Loucy (cell line): ENCODE results near the gene COL23A1.

Source experiments
- H2AFZ ChIP-seq: fragments of 200-600 bp; sonication (generic); 2 replicates; pipeline ENCODE4 v1.6.0; 2016; ENCODE audit warnings: antibody characterized with exemption, mild to moderate bottlenecking, low read length, moderate library complexity
- H3F3A ChIP-seq: fragments of 200-600 bp; 2 replicates; pipeline ENCODE4 v1.6.0; 2016; ENCODE audit warnings: antibody characterized with exemption, low read depth, mild to moderate bottlenecking
- H3K27me3 ChIP-seq: fragments of 200-600 bp; sonication (generic); 2 replicates; pipeline ENCODE4 v1.6.1; 2014; ENCODE audit warnings: low read length, mild to moderate bottlenecking; ENCODE audit not compliant: insufficient read depth, poor library complexity, severe bottlenecking
- H3K36me3 ChIP-seq: fragments of 200-600 bp; sonication (generic); 2 replicates; pipeline ENCODE4 v1.6.1; 2016; ENCODE audit warnings: low read length; ENCODE audit not compliant: insufficient read depth
- H3K4me1 ChIP-seq: fragments of 200-600 bp; sonication (generic); 2 replicates; pipeline ENCODE4 v1.5.1; 2014; ENCODE audit warnings: low read length, mild to moderate bottlenecking; ENCODE audit not compliant: insufficient read depth, poor library complexity, severe bottlenecking
- H3K4me2 ChIP-seq: fragments of 200-600 bp; sonication (generic); 2 replicates; pipeline ENCODE4 v1.6.0; 2014; ENCODE audit warnings: antibody characterized with exemption, low read length, low read depth, mild to moderate bottlenecking; ENCODE audit not compliant: poor library complexity, severe bottlenecking
- H3K4me3 ChIP-seq: fragments of 200-600 bp; sonication (generic); 2 replicates; pipeline ENCODE4 v1.5.1; 2014; ENCODE audit warnings: low read length, mild to moderate bottlenecking, mixed read lengths; ENCODE audit not compliant: poor library complexity, severe bottlenecking
- H3K79me2 ChIP-seq: fragments of 200-600 bp; sonication (generic); 2 replicates; pipeline ENCODE4 v1.6.1; 2014; ENCODE audit warnings: low read length; ENCODE audit not compliant: insufficient read depth
- H3K9ac ChIP-seq: fragments of 200-600 bp; sonication (generic); 2 replicates; pipeline ENCODE4 v1.6.0; 2014; ENCODE audit warnings: mild to moderate bottlenecking, low read depth, low read length, moderate library complexity; ENCODE audit not compliant: poor library complexity, severe bottlenecking
- H3K9me2 ChIP-seq: fragments of 200-600 bp; sonication (generic); replicated peaks from 2 replicates; pipeline ENCODE4 v1.6.1; 2016; ENCODE audit warnings: low read depth, low read length, mixed read lengths
- H3K9me3 ChIP-seq: fragments of 200-600 bp; sonication (generic); 2 replicates; pipeline ENCODE4 v1.6.1; 2014; ENCODE audit warnings: mild to moderate bottlenecking, antibody characterized with exemption, low read length, low read depth; ENCODE audit not compliant: insufficient read depth
- H4K20me1 ChIP-seq: fragments of 200-600 bp; sonication (generic); 2 replicates; pipeline ENCODE4 v1.6.0; 2014; ENCODE audit warnings: antibody characterized with exemption, low read length, mild to moderate bottlenecking; ENCODE audit not compliant: insufficient read depth, poor library complexity, severe bottlenecking
- CTCF ChIP-seq: fragments of 200-600 bp; sonication (generic); conservative IDR thresholded peaks from 2 replicates; pipeline ENCODE4 v1.5.1; 2014; ENCODE audit warnings: mild to moderate bottlenecking, antibody characterized with exemption, low read length
- EZH2phosphoT487 ChIP-seq: fragments of 200-600 bp; IDR thresholded peaks from 2 replicates; pipeline ENCODE4 v1.6.1; 2018; ENCODE audit warnings: antibody characterized with exemption, mild to moderate bottlenecking, moderate library complexity, borderline replicate concordance

Gene COL23A1

GRCh38 chr5:178373711-178374110 lies 216.5 kb downstream of the COL23A1 start:
- H3K79me2 ChIP-seq = no peaks in the 10 kb centered on the region
- H3K4me1 ChIP-seq = no peaks in the 10 kb centered on the region
- H3F3A ChIP-seq = no peaks in the 10 kb centered on the region
- no peaks in the 10 kb centered on the region for H4K20me1 ChIP-seq
- H2AFZ ChIP-seq = no peak overlapping the region
- H3K27me3 ChIP-seq = no peaks in the 10 kb centered on the region
- no peaks in the 10 kb centered on the region for H3K36me3 ChIP-seq
- no peak overlapping the region for H3K9ac ChIP-seq
- H3K9me2 ChIP-seq = no peaks in the 10 kb centered on the region
- no peak overlapping the region for H3K4me2 ChIP-seq
- H3K9me3 ChIP-seq = no peaks in the 10 kb centered on the region
- H3K4me3 ChIP-seq = no peak overlapping the region
- TF ChIP-seq CTCF (no peak), EZH2phosphoT487 (no peak)

- no peak for TF ChIP-seq CTCF
- no peak for TF ChIP-seq EZH2phosphoT487
- H3K9me2 ChIP-seq = no peaks in the 10 kb centered on the region
- H2AFZ ChIP-seq = no peak overlapping the region
- H3K4me1 ChIP-seq = no peaks in the 10 kb centered on the region
- no peak overlapping the region for H3K9ac ChIP-seq
- no peaks in the 10 kb centered on the region for H3K27me3 ChIP-seq
- H3K4me2 ChIP-seq = no peak overlapping the region
- H4K20me1 ChIP-seq = no peaks in the 10 kb centered on the region
- H3K9me3 ChIP-seq = no peaks in the 10 kb centered on the region
- no peaks in the 10 kb centered on the region for H3K79me2 ChIP-seq
- H3F3A ChIP-seq = no peaks in the 10 kb centered on the region
- no peak overlapping the region for H3K4me3 ChIP-seq
- no peaks in the 10 kb centered on the region for H3K36me3 ChIP-seq
Measured at GRCh38 chr5:178372142-178372571, 218.0 kb downstream of the COL23A1 start.

GRCh38 chr5:178371362-178372111 lies 218.7 kb downstream of the COL23A1 start:
- no peaks in the 10 kb centered on the region for H4K20me1 ChIP-seq
- TF ChIP-seq CTCF = no peak
- no peak for TF ChIP-seq EZH2phosphoT487
- H3K9me2 ChIP-seq = no peaks in the 10 kb centered on the region
- no peaks in the 10 kb centered on the region for H3K36me3 ChIP-seq
- H2AFZ ChIP-seq = no peak overlapping the region
- H3K4me1 ChIP-seq = no peaks in the 10 kb centered on the region
- H3K79me2 ChIP-seq = no peaks in the 10 kb centered on the region
- no peak overlapping the region for H3K4me3 ChIP-seq
- H3K27me3 ChIP-seq = no peaks in the 10 kb centered on the region
- no peak overlapping the region for H3K4me2 ChIP-seq
- H3F3A ChIP-seq = no peaks in the 10 kb centered on the region
- no peaks in the 10 kb centered on the region for H3K9me3 ChIP-seq
- H3K9ac ChIP-seq = no peak overlapping the region
